ENCODE results near the gene FOSL1.
"Not testable (repeated sequence)": the region's sequence is repeated elsewhere in the genome, so short reads cannot be mapped to it uniquely, and the experiment has no call there.

Gene FOSL1

DNA sequence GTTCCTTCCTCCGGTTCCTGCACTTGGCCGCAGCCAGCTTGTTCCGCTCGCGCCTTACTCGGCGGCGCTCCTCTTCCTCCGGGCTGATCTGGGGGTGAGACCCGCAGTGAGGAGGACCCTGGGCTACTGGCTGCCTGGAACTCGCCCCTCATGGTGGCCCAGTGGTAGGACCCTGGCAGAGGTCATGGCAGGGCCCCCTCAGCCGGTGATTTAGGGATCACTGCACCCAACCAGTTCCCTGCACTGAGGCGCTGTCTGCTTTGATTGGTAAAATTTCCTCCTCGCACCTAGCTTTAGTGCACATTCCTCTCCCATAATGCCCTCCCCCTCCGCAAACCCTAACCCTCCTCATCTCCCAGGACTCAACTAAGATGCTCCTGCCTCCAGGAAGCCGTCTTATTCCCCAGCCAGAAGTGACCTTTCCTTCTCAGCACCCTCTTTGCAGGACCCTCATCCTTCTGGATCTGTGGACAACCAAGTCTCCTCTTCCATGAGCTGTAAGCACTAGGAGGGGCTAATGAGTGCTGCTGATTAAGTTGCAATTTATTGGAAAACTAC, 6.1 kb downstream of the FOSL1 start:
- no peak for FAIRE-seq

- FAIRE-seq: no peak
Measured at GRCh38 chr11:65892661-65893317, 7.4 kb downstream of the FOSL1 start.

DNA sequence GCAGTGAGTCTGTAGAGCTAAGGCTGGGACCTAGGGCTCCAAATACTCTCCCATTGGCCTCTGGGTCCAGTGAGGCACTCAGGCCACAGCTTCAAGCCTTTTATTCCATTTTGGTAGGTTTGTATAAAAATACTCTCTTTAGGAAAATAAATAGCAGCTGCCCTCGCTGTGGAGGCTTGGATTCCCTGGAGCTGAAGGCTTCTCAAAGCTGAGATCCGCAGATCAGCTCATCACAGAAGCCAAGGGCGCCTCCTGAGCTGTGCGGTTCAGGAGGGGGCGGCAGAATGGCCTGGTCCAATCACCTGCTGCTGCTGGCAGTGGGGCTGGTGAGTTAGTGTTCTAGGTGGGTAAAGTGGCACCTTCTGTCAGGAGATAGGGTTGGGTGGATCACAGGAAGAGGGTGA, 8.0 kb downstream of the FOSL1 start:
- not testable (repeated sequence) for FAIRE-seq

DNA sequence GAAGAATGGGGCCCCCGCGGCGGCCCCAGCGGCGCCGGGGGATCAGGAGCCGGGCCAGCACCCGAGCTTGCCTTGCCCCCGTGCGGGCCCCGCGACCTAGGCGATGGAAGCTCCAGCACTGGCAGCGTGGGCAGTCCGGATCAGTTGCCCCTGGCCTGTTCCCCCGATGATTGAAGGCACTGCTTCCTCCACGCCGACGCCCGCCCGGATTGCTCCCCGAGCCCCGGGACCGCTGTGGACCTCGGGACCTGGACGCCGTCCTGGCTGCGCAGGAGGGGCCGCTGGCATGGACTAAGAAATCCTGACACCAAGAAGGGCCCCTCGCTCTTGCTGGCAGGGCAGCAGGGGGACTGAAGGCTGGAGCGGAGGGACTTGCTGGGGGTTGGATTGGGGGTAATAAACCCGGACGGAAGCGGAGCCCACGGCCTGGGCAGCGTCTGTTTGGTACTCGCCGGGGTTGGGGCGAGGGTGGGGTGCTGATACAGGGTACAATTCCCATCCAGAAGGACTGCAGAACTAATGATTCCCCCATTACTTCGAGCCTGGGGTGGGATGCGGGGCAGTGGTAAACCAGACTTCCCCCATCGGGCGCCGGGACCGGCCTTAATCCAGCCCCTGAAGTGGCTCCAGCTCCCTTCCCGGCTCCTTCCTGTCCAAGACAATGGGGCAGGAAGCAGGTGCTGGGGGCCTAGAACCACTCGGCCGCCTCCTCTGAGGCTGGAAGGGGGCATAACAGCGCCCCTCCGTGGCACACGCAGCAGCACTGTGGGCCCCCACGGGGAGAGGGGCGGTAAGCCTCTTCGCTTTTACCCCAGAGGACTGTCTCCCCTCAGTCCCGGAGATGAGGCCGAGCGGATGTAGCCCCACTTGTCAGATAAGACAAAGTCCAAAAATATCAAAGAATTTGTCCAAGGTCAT, 8.7 kb downstream of the FOSL1 start:
- no peak for FAIRE-seq

DNA sequence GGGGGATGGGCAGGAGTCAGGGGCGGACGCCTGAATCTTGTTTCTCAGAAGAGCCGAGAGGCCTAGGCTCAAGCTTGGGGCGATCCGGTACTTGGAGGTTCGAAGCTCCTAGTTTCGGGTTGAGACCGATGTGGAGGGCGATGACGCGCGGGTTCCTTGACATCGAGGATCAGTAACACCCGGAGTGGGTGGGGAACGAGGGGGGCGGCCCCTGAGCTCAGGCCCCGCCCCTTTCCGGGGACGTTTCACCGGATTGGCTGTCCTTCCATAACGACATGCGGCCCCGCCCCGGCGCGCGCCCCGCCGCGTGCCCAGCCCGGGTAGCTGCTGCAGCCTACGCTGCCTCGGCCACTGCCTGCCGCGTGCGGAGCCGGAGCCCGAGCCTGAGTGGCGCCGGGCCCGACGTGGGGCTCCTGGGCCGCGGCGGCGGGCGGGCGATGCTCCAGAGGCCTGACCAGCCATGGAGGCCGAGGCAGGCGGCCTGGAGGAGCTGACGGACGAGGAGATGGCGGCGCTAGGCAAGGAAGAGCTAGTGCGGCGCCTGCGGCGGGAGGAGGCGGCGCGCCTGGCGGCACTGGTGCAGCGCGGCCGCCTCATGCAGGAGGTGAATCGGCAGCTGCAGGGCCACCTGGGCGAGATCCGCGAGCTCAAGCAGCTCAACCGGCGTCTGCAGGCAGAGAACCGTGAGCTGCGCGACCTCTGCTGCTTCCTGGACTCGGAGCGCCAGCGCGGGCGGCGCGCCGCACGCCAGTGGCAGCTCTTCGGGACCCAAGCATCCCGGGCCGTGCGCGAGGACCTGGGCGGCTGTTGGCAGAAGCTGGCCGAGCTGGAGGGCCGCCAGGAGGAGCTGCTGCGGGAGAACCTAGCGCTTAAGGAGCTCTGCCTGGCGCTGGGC, 9.6 kb downstream of the FOSL1 start, which contains the start of gene CCDC85B:
TSS of gene CCDC85B (plus strand) at position 350 of the 895 bp plus-strand sequence. CDS start at position 461, 111 bp downstream.
- FAIRE-seq: no peak

GRCh38 chr11:65888163-65888814, 11.9 kb downstream of the FOSL1 start, which contains the start of gene FIBP:
FIBP (minus strand) TSS chr11:65888471; CDS start chr11:65888418, 53 bp downstream.
- FAIRE-seq: no peak

GRCh38 chr11:65887723-65888162, 12.4 kb downstream of the FOSL1 start:
- FAIRE-seq: no peak

DNA sequence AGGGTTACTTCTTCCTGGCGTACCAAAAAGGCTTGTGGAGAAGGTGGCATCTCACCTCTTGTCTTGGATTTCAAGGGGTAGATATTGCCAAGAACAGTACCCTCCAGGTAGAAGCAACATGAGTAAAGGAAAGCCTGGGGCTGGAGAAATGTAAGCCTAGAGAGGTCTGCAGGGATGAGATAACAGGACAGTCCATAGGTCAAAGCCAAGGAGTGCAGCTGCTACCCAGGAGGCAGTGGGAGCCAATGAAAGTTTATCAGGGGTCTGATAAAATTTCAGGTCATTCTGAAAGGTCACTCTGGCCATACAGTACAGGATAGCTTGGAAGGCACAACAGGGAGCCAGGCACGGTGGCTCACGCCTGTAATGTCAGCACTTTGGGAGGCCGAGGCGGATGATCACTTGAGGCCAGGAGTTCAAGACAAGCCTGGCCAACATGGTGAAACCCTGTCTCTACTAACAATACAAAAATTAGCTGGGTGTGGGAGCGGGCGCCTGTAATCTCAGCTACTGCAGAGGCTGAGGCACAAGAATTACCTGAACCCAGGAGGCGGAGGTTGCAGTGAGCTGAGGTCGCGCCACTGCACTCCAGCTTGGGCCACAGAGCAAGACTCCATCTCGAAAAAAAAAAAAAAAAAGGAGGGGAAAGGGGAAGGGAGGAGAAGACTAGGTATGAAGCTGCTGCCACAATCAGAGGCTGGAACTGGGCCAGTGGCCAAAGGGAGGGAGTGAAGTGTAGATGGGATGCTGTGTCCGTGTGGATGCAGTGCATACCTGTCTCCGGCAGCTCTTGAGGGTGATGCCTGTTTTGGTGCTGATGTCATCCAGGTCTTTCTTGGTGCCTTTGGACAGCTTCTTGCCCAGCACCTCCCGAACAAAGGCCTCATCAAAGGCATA, 13.1 kb downstream of the FOSL1 start:
- FAIRE-seq: no peak

DNA sequence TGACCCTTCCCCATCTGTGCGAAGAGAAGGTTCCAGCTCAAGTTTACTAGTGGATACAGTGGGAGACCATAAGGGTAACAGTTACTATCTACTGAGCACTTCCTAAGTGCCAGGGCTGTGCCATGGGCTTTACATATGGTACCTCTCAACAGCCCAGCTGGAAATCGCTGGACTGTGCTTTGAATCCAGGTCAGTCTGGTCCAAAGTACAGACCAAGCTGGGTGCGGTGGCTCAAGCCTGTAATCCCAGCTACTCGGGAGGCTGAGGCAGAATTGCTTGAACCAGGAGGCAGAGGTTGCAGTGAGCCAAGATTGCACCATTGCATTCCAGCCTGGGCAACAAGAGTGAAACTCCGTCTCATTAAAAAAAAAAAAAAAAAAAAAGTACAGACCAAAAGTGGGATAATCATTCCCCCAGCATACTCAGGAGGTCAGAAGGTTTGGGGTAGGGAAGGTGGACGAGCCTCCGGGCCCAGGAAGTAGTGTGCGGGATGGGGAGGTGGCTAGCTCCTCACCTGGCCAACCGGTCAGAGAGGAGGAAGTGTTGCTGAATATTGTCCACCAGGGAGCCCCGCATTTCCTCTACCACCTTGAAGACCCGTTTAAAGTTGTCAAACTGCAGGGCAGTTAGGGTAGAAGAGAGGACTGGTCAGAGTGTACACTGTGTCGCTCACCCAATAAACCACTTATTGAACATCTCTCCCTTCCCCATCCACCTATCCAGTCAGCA, 14.2 kb downstream of the FOSL1 start:
- no peak for FAIRE-seq

GRCh38 chr11:65885231-65885630, 15.0 kb downstream of the FOSL1 start:
- FAIRE-seq: no peak

DNA sequence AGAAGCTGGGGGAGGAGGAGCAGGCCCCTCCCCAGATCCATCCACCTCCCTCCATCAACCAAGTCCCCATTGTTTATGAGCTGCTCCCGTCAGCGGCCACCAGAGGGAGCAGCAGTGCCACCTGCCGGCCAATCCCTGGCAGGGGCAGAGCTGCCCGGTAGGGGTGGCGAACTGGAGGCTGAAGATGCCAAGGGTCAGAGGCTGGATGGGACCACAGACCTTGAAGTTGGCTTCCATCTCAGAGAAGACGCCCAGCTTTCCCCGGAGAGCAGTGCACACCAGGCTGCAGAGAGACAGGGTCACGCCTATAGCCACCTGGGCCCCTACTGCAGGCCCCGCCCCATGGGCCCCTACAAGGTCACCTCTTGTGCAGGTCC, 15.5 kb downstream of the FOSL1 start:
- no peak for FAIRE-seq

- FAIRE-seq: no peak
Measured at GRCh38 chr11:65883786-65884715, 16.1 kb downstream of the FOSL1 start.

GRCh38 chr11:65883058-65883761, 17.0 kb downstream of the FOSL1 start:
- FAIRE-seq: no peak

- no peak for FAIRE-seq
Measured at GRCh38 chr11:65882120-65883057, 17.8 kb downstream of the FOSL1 start.

DNA sequence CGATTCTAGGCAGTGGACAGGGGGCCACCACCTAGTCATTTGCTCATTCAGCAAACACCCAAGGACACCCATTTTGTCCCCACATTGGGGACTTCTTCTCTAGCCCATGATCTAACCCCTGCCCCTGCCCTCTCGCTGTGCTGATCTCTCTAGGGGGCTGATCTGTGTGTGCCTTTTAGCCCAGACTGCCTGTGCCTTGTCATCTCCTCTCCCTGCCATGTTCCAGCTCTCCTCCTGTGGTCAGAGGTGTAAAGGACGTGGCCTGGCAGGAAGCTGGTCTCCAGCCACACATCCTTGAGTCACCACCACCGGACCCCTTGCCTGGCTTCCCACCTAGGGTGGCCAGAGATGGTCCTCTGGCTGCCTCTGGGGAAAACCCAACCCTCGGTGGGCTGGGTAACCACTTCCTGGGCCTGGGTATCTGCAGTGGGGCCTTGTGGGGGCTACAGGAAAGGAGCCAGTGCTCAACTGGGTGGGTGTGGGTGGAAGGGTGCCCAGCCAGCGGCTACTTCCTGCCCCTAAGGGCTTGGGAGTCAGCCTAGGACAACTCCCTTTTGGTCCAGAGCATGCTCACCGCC, 19.3 kb downstream of the FOSL1 start:
- FAIRE-seq: no peak

- FAIRE-seq: no peak
Measured at GRCh38 chr11:65880027-65880426, 20.2 kb downstream of the FOSL1 start.

DNA sequence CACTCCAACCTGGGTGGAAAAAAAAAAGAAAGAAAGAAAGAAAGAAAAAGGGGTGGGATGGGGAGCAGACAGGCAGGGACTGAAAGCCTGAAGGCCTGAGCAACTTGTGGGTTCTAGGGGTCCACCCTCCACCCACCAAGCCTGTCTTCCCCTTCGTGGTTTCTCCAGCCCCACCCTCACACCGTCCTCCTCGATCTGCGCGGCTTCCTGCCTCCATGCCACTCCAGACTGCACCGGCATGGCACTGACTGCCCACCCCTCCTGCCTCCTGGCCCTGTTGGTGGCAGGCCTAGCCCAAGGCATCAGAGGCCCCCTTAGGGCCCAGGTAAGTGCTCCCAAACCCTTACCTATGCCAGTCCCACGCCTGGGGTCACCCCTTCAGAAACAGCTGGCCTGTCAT, 20.6 kb downstream of the FOSL1 start, which contains the start of gene CTSW:
TSS of gene CTSW (plus strand) at position 221 of the 400 bp plus-strand sequence. CDS start at position 239, 18 bp downstream.
- no peak for FAIRE-seq
